HepG2 (cell line): Measurements from ENCODE around the gene SLC25A11. TPM values are rescaled to one million over a fixed set of nuclear protein-coding genes. Genes with fewer than 3 reads are reported as not detected.

Experiments used
- BRD4 ChIP-seq: sonication (generic); formaldehyde crosslinking; IDR thresholded peaks from 2 replicates; pipeline ENCODE4 v1.4.0; 2020; ENCODE audit warnings: missing genetic modification reagents
- CAMTA2 ChIP-seq: sonication (generic); formaldehyde crosslinking; IDR thresholded peaks from 2 replicates; pipeline ENCODE4 v1.4.0; 2020; ENCODE audit warnings: mild to moderate bottlenecking, missing genetic modification reagents, borderline replicate concordance
- DR1 ChIP-seq: sonication (generic); formaldehyde crosslinking; IDR thresholded peaks from 2 replicates; pipeline ENCODE4 v1.8.0; 2021; ENCODE audit warnings: mild to moderate bottlenecking, missing genetic modification reagents, inconsistent platforms
- KLF15 ChIP-seq: sonication (generic); formaldehyde crosslinking; IDR thresholded peaks from 2 replicates; pipeline ENCODE4 v1.8.1; 2023; ENCODE audit warnings: borderline replicate concordance, mild to moderate bottlenecking, inconsistent platforms, missing genetic modification reagents, mixed read lengths
- MED13 ChIP-seq: sonication (generic); formaldehyde crosslinking; IDR thresholded peaks from 2 replicates; pipeline ENCODE4 v1.5.0; 2020; ENCODE audit warnings: missing genetic modification reagents
- MXD4 ChIP-seq: IDR thresholded peaks from 2 replicates; pipeline ENCODE4 v1.6.1; 2016; ENCODE audit warnings: mild to moderate bottlenecking, missing biosample characterization, missing genetic modification reagents
- NAIF1 ChIP-seq: sonication (generic); formaldehyde crosslinking; IDR thresholded peaks from 2 replicates; pipeline ENCODE4 v1.5.0; 2020; ENCODE audit warnings: mild to moderate bottlenecking, missing genetic modification reagents, borderline replicate concordance
- ONECUT2 ChIP-seq: sonication (generic); formaldehyde crosslinking; IDR thresholded peaks from 2 replicates; pipeline ENCODE4 v1.4.0; 2020; ENCODE audit warnings: missing genetic modification reagents
- RARG ChIP-seq: sonication (generic); formaldehyde crosslinking; IDR thresholded peaks from 2 replicates; pipeline ENCODE4 v1.4.0; 2020; ENCODE audit warnings: low read depth, mild to moderate bottlenecking, missing genetic modification reagents
- REPIN1 ChIP-seq: sonication (generic); formaldehyde crosslinking; IDR thresholded peaks from 2 replicates; pipeline ENCODE4 v1.8.0; 2022; ENCODE audit warnings: missing genetic modification reagents, low read depth, mild to moderate bottlenecking, borderline replicate concordance
- SAP130 ChIP-seq: IDR thresholded peaks from 2 replicates; pipeline ENCODE4 v1.6.1; 2016; ENCODE audit warnings: low read depth
- SOX13 ChIP-seq, 3 experiments: fragments of 450-650 bp in 1 of 3; sonication (generic) in 1 of 3; formaldehyde crosslinking in 1 of 3; IDR thresholded peaks in 2 of 3; conservative IDR thresholded peaks in 1 of 3; 2 replicates each; pipeline versions ENCODE4 v1.5.0 to v1.6.1; 2016 to 2020; ENCODE audit warnings: antibody characterized with exemption in 1 of 3, mild to moderate bottlenecking in 1 of 3, missing compliant biosample characterization in 1 of 3, missing genetic modification reagents in 1 of 3, moderate library complexity in 1 of 3
- TCF7 ChIP-seq: sonication (generic); IDR thresholded peaks from 2 replicates; pipeline ENCODE4 v1.6.1; 2016; ENCODE audit warnings: antibody characterized with exemption, low read depth
- TMF1 ChIP-seq: sonication (generic); formaldehyde crosslinking; IDR thresholded peaks from 2 replicates; pipeline ENCODE4 v1.8.1; 2022; ENCODE audit warnings: low read depth, missing genetic modification reagents
- ZFP62 ChIP-seq: sonication (generic); formaldehyde crosslinking; IDR thresholded peaks from 2 replicates; pipeline ENCODE4 v1.4.0; 2020; ENCODE audit warnings: missing genetic modification reagents
- ZNF180 ChIP-seq: sonication (generic); formaldehyde crosslinking; IDR thresholded peaks from 2 replicates; pipeline ENCODE4 v1.4.0; 2020; ENCODE audit warnings: low read depth, missing genetic modification reagents, borderline replicate concordance
- polyA plus RNA-seq, 8 experiments: library from polyadenylated mRNA; depleted of rRNA in 3 of 8; stranded (reverse) in 7 of 8; unstranded in 1 of 8; fragments of >200 nt; fragmentation: Illumina TruSeq in 4 of 8; extraction: Trizol in 4 of 8; gene quantifications; 2 replicates each; pipeline versions ENCODE4 v1.2.1 to v1.2.3, GENCODE V29; 2011 to 2016; ENCODE audit warnings: low read depth in 4 of 8, missing spikeins in 1 of 8, mixed read lengths in 1 of 8; ENCODE audit not compliant: insufficient read depth in 1 of 8
- total RNA-seq, 5 experiments: library from RNA; depleted of rRNA; stranded (reverse); fragments of >200 nt; fragmentation: Illumina TruSeq; extraction: Trizol; gene quantifications; 2 replicates each; pipeline ENCODE4 v1.2.3, GENCODE V29; 2016; ENCODE audit warnings: low read depth in 1 of 5
- TF ChIP-seq, protein P1 (sequence below): sonication (generic); formaldehyde crosslinking; IDR thresholded peaks from 2 replicates; pipeline ENCODE4 v1.5.1; 2020; ENCODE audit warnings: missing genetic modification reagents, mild to moderate bottlenecking, borderline replicate concordance
- TF ChIP-seq, protein P2 (sequence below): sonication (generic); formaldehyde crosslinking; IDR thresholded peaks from 2 replicates; pipeline ENCODE4 v1.8.0; 2023; ENCODE audit warnings: mild to moderate bottlenecking, missing genetic modification reagents
- TF ChIP-seq, protein P3 (sequence below): IDR thresholded peaks from 2 replicates; pipeline ENCODE4 v1.6.1; 2018; ENCODE audit warnings: missing genetic modification reagents
- TF ChIP-seq, protein P4 (sequence below): IDR thresholded peaks from 2 replicates; pipeline ENCODE4 v1.6.1; 2016; ENCODE audit warnings: missing compliant biosample characterization, missing genetic modification reagents, borderline replicate concordance
- TF ChIP-seq, protein P5 (sequence below): sonication (generic); formaldehyde crosslinking; IDR thresholded peaks from 2 replicates; pipeline ENCODE4 v1.4.0; 2020; ENCODE audit warnings: missing genetic modification reagents
- TF ChIP-seq, protein P6 (sequence below): sonication (generic); formaldehyde crosslinking; IDR thresholded peaks from 2 replicates; pipeline ENCODE4 v1.4.0; 2020; ENCODE audit warnings: missing genetic modification reagents

SLC25A11 gene
- total and polyA plus RNA-seq, 2 of the 13 experiments (the other 11 are each of a cell fraction or from before 2014, with no cell fraction given), result 35.4 to 47.2 TPM

DNA sequence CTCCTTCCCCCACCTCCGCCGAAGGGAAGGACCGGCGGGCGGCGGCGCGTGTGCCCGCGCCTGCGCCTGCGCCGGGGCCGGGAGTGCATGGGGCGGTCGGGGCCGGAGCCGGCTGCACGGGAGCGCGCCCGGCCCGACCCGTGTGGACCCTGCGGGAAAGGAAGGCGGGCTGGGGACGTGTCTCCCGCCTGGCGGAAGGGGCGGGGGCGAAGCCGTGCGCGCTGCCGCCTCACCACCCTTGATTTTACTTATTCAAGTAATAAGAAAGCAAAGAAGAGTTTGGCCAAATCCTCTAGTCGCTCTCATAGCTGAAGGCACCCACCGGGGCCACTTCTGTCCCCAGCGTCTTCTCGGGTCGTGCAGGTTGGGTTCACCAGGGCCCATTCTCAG lies 9.1 kb upstream of the SLC25A11 start (continued):
- TF ChIP-seq REPIN1 (CRISPR knock-in tag), result no peak
- no peak for TF ChIP-seq ZFP62 (CRISPR knock-in tag)
- no peak for TF ChIP-seq ONECUT2
- TF ChIP-seq BRD4, result peak; percentile 20; the same call in 1 of the 2 replicates
- TF ChIP-seq, protein P1, sequence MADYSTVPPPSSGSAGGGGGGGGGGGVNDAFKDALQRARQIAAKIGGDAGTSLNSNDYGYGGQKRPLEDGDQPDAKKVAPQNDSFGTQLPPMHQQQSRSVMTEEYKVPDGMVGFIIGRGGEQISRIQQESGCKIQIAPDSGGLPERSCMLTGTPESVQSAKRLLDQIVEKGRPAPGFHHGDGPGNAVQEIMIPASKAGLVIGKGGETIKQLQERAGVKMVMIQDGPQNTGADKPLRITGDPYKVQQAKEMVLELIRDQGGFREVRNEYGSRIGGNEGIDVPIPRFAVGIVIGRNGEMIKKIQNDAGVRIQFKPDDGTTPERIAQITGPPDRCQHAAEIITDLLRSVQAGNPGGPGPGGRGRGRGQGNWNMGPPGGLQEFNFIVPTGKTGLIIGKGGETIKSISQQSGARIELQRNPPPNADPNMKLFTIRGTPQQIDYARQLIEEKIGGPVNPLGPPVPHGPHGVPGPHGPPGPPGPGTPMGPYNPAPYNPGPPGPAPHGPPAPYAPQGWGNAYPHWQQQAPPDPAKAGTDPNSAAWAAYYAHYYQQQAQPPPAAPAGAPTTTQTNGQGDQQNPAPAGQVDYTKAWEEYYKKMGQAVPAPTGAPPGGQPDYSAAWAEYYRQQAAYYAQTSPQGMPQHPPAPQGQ (CRISPR knock-in tag), result no peak
- no peak for TF ChIP-seq TMF1 (CRISPR knock-in tag)
- TF ChIP-seq, protein P2, sequence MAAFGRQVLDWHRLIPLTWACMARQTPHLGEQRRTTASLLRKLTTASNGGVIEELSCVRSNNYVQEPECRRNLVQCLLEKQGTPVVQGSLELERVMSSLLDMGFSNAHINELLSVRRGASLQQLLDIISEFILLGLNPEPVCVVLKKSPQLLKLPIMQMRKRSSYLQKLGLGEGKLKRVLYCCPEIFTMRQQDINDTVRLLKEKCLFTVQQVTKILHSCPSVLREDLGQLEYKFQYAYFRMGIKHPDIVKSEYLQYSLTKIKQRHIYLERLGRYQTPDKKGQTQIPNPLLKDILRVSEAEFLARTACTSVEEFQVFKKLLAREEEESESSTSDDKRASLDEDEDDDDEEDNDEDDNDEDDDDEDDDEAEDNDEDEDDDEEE, result peak; percentile 5; the same call in 1 of the 2 replicates
- TF ChIP-seq SOX13 (IDR thresholded peaks at IDR 0.05), result no peak
- no peak for TF ChIP-seq SOX13 (CRISPR knock-in tag; conservative IDR thresholded peaks at IDR 0.05 in 1 of 2, IDR thresholded peaks at IDR 0.05 in 1 of 2)
- 0 out of 2 replicates have a peak, but pooled peaks have one; percentile 4 for TF ChIP-seq MED13
- TF ChIP-seq, protein P3, sequence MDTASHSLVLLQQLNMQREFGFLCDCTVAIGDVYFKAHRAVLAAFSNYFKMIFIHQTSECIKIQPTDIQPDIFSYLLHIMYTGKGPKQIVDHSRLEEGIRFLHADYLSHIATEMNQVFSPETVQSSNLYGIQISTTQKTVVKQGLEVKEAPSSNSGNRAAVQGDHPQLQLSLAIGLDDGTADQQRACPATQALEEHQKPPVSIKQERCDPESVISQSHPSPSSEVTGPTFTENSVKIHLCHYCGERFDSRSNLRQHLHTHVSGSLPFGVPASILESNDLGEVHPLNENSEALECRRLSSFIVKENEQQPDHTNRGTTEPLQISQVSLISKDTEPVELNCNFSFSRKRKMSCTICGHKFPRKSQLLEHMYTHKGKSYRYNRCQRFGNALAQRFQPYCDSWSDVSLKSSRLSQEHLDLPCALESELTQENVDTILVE (CRISPR knock-in tag), result peak; percentile 8; the same call in 1 of the 2 replicates
- 0 out of 2 replicates have a peak, but pooled peaks have one; percentile 9 for TF ChIP-seq TCF7
- no peak for TF ChIP-seq MXD4
- TF ChIP-seq NAIF1 (CRISPR knock-in tag), result no peak
- TF ChIP-seq SAP130 (CRISPR knock-in tag), result no peak
- no peak for TF ChIP-seq KLF15 (CRISPR knock-in tag)
- no peak for TF ChIP-seq ZNF180 (CRISPR knock-in tag)
- TF ChIP-seq, protein P4, sequence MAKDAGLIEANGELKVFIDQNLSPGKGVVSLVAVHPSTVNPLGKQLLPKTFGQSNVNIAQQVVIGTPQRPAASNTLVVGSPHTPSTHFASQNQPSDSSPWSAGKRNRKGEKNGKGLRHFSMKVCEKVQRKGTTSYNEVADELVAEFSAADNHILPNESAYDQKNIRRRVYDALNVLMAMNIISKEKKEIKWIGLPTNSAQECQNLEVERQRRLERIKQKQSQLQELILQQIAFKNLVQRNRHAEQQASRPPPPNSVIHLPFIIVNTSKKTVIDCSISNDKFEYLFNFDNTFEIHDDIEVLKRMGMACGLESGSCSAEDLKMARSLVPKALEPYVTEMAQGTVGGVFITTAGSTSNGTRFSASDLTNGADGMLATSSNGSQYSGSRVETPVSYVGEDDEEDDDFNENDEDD (CRISPR knock-in tag), result peak; percentile 37; the same call in 1 of the 2 replicates
- TF ChIP-seq DR1 (CRISPR knock-in tag), result no peak
- TF ChIP-seq RARG, result no peak
- TF ChIP-seq, protein P5, sequence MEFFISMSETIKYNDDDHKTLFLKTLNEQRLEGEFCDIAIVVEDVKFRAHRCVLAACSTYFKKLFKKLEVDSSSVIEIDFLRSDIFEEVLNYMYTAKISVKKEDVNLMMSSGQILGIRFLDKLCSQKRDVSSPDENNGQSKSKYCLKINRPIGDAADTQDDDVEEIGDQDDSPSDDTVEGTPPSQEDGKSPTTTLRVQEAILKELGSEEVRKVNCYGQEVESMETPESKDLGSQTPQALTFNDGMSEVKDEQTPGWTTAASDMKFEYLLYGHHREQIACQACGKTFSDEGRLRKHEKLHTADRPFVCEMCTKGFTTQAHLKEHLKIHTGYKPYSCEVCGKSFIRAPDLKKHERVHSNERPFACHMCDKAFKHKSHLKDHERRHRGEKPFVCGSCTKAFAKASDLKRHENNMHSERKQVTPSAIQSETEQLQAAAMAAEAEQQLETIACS, result peak; percentile 93
- no peak for TF ChIP-seq CAMTA2 (CRISPR knock-in tag)
- TF ChIP-seq, protein P6, sequence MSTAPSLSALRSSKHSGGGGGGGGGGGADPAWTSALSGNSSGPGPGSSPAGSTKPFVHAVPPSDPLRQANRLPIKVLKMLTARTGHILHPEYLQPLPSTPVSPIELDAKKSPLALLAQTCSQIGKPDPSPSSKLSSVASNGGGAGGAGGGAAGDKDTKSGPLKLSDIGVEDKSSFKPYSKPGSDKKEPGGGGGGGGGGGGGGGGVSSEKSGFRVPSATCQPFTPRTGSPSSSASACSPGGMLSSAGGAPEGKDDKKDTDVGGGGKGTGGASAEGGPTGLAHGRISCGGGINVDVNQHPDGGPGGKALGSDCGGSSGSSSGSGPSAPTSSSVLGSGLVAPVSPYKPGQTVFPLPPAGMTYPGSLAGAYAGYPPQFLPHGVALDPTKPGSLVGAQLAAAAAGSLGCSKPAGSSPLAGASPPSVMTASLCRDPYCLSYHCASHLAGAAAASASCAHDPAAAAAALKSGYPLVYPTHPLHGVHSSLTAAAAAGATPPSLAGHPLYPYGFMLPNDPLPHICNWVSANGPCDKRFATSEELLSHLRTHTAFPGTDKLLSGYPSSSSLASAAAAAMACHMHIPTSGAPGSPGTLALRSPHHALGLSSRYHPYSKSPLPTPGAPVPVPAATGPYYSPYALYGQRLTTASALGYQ (CRISPR knock-in tag), result peak; percentile 8; the same call in 1 of the 2 replicates
